Upper lobe of right lung (tissue), 1 donor: ENCODE measurements around the gene DTX1. TPM values are rescaled to one million over a fixed set of nuclear protein-coding genes. Genes with fewer than 3 reads are reported as not detected.

Experiments used
- ATAC-seq: fragments of 200-7000 bp; cut with Tn5 transposase; one replicate; pipeline ENCODE4 v1.9.1; 2020; ENCODE audit warnings: mild to moderate bottlenecking, moderate library complexity
- DNase-seq: peaks from one replicate; pipeline ENCODE4 v3.0.0-alpha.2; 2020
- H3K27ac ChIP-seq: fragments of 200-600 bp; one replicate; pipeline ENCODE4 v1.8.0; 2022
- H3K27me3 ChIP-seq: fragments of 200-600 bp; one replicate; pipeline ENCODE4 v1.8.0; 2022; ENCODE audit warnings: mild to moderate bottlenecking
- H3K36me3 ChIP-seq: fragments of 200-600 bp; one replicate; pipeline ENCODE4 v1.8.0; 2022
- H3K4me1 ChIP-seq: fragments of 200-600 bp; one replicate; pipeline ENCODE4 v1.8.0; 2022
- H3K4me3 ChIP-seq: fragments of 200-600 bp; one replicate; pipeline ENCODE4 v1.8.0; 2022; ENCODE audit warnings: mild to moderate bottlenecking
- H3K9me3 ChIP-seq: fragments of 200-600 bp; one replicate; pipeline ENCODE4 v1.8.0; 2022
- CTCF ChIP-seq: fragments of 200-600 bp; IDR thresholded peaks from one replicate; pipeline ENCODE4 v1.8.0; 2022; ENCODE audit warnings: antibody characterized with exemption
- intact Hi-C: fragments of 100-400 bp; cut with DNase I; formaldehyde crosslinking; loops from one replicate; pipeline ENCODE4 v1.11.0; 2022
- total RNA-seq: library from RNA; stranded (reverse); fragmentation: NEBNext Ultra II Directional; extraction: Animal tissue kit (Norgen Biotek cat#: 25700); gene quantifications from one replicate; pipeline ENCODE4 v1.2.1, GENCODE V29; 2021
- donor health status: DM: no; HTN: yes; CAD: no; lungs with severe emphysema.

DTX1 gene
- total RNA-seq, 1 donor from 2014 or later, result 5.1 TPM

- no peak for TF ChIP-seq CTCF
- H3K27ac ChIP-seq, result no peak overlapping the region
- H3K4me3 ChIP-seq, result no peak overlapping the region
- DNase-seq (no peak), ATAC-seq (no peak)
- no peaks in the 10 kb centered on the region for H3K9me3 ChIP-seq
- peaks cover 26% of the 10 kb centered on the region for H3K27me3 ChIP-seq
- intact Hi-C loops, result no loop called here
- no peaks in the 10 kb centered on the region for H3K4me1 ChIP-seq
- no peaks in the 10 kb centered on the region for H3K36me3 ChIP-seq
Measured at GRCh38 chr12:113064395-113065125, 8.0 kb downstream of the DTX1 start.

- DNase-seq, result peak; percentile 57
- intact Hi-C loops, result no loop called here
- peak; percentile 7 for ATAC-seq
- Histone ChIP-seq H3K4me3 (no peak overlapping the region), H3K36me3 (no peaks in the 10 kb centered on the region), H3K27me3 (peaks cover 26% of the 10 kb centered on the region), H3K27ac (no peak overlapping the region), H3K9me3 (no peaks in the 10 kb centered on the region), H3K4me1 (no peaks in the 10 kb centered on the region)
- no peak for TF ChIP-seq CTCF
Measured at GRCh38 chr12:113065126-113066007, 8.8 kb downstream of the DTX1 start.

- Histone ChIP-seq H3K27ac (no peak overlapping the region), H3K27me3 (peaks cover 26% of the 10 kb centered on the region), H3K4me3 (no peak overlapping the region), H3K4me1 (no peaks in the 10 kb centered on the region), H3K36me3 (no peaks in the 10 kb centered on the region), H3K9me3 (no peaks in the 10 kb centered on the region)
- DNase-seq, result no peak
- ATAC-seq, result no peak
- TF ChIP-seq CTCF, result no peak
- intact Hi-C loops, result no loop called here
Measured at GRCh38 chr12:113066813-113067400, 10.4 kb downstream of the DTX1 start.

DNA sequence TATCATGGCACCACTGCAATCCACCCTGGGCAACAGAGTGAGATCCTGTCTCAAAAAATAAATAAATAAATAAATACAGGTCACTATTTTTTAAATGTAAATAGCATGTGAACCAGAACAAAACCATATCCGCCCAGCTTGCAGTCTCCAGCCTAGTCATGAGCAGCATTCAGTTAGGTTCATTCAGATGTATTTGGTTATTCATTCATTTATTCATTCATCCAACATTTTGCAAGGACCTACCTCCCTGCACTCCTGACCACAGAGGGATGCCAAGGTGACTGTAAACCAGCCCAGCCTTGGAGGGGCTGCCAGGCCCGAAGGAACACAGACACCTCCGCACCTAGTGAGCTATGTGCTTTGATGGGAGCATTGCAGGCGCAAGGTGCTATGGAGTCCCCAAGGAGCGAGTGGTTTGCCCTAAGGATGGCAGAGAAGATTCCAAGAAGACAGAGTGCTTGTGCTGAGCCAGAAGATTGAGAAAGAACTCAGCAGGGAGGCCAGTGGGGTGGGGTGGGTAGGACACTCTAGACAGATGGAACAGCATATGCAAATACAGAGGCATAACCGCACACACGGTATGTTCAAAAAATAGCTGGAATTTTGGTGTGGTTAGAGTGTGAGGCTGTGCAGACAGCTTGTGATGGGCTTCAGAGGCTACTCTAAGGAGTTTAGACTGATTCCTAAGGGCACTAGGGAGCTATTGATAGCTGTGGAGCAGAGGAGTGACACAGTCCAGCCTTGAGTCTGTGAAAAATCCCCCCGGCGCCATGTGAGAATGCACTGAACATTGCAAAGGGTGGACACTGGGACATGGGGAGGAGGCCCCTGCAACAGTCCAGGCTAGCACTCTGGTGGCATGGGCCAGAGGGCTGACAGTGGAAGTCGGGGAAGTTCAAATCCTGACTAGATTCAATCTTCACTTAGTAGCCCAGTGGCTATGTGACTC lies 11.7 kb downstream of the DTX1 start:
- Histone ChIP-seq H3K4me3 (no peak overlapping the region), H3K9me3 (no peaks in the 10 kb centered on the region), H3K27me3 (peaks cover 19% of the 10 kb centered on the region), H3K36me3 (no peaks in the 10 kb centered on the region), H3K27ac (no peak overlapping the region), H3K4me1 (no peaks in the 10 kb centered on the region)
- no peak for ATAC-seq
- no peak for TF ChIP-seq CTCF
- DNase-seq, result peak; percentile 35
- intact Hi-C loops, result no loop called here

- Histone ChIP-seq H3K36me3 (no peaks in the 10 kb centered on the region), H3K9me3 (no peaks in the 10 kb centered on the region), H3K27me3 (peaks cover 12% of the 10 kb centered on the region), H3K4me3 (no peak overlapping the region), H3K4me1 (no peaks in the 10 kb centered on the region), H3K27ac (no peak overlapping the region)
- TF ChIP-seq CTCF, result no peak
- ATAC-seq, result no peak
- intact Hi-C loops, result no loop called here
- DNase-seq, result peak; percentile 50
Measured at GRCh38 chr12:113069149-113069548, 12.6 kb downstream of the DTX1 start.
